Activated CD8-positive, alpha-beta memory T cell treated with anti-CD3 and anti-CD28 coated beads, Interleukin-2, amount 50 U/mL, for 24 hours (primary cell): ENCODE data around the gene SPIN1.

Experiments used
- DNase-seq: peaks from one replicate; pipeline ENCODE4 v3.0.0-alpha.2; 2020; ENCODE audit errors: extremely low read depth

Gene SPIN1

GRCh38 chr9:88388886-88389605, 802 bp downstream of the SPIN1 start:
- DNase-seq, result no peak

DNA sequence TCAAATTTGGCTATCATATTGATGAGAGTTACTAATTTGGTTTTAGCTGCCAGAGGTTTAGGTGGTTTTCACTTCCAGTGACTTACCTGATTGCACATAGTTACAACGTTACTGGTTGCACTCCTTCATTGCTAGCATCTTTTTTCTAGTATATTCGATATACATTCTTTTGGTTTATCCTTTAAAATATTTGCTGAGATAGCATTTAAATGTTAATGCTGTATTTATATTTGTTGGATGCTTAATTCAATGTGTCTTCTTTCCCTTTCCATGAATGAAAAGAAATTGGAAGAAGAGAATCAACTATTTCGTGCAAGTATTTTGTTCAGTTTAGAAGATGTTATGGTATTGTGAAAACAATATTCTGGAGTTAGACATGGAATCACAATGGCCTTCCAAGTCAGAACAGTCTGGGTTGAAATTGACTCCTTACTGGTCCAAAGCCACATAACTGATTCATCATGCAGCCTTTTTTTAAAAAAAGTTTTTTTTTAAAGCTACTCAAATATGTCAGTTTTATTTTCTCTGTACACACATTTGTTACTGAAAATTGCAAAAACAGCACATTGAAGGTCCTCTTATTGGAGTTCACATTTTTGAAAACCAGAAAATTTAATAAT, 2.2 kb downstream of the SPIN1 start:
- no peak for DNase-seq

DNA sequence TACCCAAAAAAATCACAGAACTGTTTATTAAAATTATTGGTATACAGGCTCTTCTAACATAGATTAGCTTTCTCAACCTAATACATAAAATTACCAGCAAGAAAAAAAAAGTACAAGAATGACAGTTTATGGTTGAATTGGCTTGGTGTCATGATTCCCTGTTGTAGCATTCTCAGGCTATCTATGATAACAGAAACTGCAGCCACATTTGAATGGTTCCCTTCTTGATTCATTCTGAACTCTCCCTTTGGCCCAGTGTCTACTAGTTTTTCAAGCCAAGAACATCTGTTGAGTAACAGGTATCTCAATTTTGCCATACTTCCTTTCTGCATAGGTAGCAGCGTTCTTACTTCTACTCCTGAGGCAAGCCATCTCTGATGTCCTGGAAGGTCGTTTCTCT, 3.0 kb downstream of the SPIN1 start:
- DNase-seq, result no peak

GRCh38 chr9:88391921-88392320, 3.7 kb downstream of the SPIN1 start:
- DNase-seq, result no peak

DNA sequence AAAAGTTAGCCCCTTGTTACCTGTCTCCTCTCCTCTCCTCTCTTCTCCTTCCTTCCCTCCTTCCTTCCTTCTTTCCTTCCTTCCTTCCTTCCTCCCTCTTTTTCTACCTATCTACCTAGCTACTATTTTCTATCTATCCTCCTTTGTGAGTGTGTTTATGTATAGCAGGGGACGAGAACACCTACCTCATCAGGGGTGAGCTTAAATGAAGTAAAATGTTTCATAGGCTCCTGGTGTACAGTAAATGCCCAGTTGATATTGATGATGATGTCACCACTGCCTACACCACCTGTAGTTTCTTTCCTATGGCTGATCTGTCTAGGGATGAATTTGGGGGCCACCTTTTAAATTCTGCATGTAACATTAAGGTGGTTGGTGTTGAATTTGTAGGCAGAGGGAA, 4.3 kb downstream of the SPIN1 start:
- DNase-seq, result no peak

DNA sequence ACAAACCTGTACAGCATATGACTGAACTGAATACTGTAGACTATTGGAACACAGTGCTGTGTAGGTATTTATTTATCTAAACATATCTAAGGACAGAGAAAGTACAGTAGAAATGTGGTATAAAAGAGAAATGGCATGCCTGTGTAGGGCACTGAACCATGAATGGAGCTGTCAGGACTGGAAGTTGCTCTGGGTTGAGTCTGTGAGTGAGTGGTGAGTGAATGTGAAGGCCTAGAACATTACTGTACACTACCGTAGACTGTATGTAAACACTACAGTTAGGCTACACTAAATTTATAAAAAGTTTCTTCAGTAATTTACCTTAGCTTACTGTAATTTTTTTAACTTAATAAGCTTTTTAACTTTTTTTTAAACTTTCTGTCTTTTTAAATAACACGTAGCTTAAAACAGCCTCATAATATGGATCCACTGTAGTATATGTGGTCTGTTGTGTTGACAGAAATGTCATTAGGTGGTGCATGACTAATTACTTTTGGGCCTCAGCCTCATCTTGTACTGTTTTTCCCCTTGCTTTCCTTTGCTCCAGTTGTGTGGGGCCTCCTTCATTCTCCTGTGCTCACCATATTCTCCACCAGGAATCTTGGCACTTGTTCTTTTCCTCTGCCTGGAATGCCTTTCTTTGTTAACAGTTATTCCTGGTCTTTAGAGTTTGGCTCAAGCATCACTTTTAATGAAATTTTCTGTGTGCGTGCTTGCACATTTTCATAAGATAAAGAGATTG, 8.8 kb downstream of the SPIN1 start:
- DNase-seq, result no peak

GRCh38 chr9:88398016-88398415, 9.8 kb downstream of the SPIN1 start:
- DNase-seq, result no peak

DNA sequence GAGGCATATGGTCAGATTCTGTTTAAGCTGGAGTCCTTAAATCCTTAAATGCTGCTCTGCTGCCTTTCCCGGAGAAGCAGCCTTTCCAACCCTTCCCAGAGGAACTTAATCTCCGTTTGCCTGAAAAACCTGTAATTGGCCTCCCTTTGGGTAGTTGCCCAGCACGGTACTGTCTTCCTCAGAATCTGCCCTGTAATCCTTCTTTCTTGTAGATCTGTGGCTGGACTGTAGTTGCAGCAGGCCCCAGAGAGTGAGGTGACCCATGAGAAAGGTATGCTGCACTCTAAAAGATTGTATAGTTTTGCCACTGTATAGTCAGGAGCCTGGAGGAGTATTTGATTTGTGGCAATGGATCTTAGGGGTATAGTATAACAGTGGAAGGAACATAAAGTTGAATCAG, 11.7 kb downstream of the SPIN1 start:
- no peak for DNase-seq

GRCh38 chr9:88403340-88403739, 15.1 kb downstream of the SPIN1 start:
- no peak for DNase-seq

DNA sequence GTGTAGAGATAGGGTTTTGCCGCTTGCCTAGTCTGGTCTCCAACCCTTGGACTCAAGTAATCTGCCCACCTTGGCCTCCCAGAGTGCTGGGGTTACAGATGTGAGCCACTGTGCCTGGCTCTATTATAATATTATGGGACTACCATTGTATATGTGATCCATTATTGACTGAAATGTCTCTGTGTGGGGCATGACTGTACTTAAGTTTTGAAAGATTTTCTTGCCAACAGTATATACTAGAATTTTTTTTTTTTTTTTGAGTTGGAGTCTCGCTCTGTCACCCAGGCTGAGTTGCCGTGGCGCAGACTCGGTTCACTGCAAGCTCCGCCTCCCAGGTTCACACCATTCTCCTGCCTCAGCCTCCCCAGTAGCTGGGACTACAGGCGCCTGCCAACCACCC, 17.8 kb downstream of the SPIN1 start:
- DNase-seq, result no peak

- DNase-seq, result no peak
These were observed 23.2 kb downstream of the SPIN1 start for GRCh38 chr9:88411471-88411870.

DNA sequence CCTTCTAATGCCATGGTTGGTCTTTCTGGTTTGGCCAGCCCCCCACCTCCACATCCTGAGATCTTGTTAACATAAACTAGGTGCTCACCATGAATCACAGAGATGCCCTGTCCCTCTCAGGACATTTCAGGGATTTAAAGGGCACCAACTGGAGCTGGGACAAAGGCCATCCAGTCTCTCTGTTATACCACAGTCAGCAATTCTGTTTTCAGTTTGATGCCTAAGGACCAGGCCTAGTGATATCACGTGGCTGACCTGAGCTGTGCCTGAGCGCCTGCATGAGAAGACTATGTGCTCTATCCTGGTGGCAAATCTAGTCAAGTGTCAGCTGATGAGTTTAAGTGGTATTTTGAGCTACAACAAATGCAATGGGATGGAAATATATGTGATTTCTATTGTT, 26.1 kb downstream of the SPIN1 start:
- DNase-seq, result no peak

DNA sequence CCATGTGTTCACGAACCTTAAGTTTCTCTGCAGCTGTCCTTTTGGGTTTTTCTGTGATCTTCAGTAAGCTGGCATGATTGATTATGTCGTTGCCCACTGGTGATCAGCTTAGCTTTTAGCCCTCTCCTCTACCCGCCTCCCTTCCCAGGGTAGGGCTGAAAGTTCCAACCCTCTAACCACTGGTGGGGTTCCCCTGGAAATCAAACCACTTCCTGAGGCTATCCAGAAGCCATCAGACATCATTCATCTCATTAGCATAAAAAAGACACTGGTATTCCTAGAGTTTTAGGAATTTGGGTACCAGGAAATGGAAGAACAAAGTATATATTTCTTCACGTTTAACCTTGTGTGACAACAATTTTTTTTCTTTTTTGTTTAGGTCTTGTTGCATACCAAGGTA, 29.8 kb downstream of the SPIN1 start:
- no peak for DNase-seq

GRCh38 chr9:88418715-88419540, 30.7 kb downstream of the SPIN1 start:
- no peak for DNase-seq

DNA sequence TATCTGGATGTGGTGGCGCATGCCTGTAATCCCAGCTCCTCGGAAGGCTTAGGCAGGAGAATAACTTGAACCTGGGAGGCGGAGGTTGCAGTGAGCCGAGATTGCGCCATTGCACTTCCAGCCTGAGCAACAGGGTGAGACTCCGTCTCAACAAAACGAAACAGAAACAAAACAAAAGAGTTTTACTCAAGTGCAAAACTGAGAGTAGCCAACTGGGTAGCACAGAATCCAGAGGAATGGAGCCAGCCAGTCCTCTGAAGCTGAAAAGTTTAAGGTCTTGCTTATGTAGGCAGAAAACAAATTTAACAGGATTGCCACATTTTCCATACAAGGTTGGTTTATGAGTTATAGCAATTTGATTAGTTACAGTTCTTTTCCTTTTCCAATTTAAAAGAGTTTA, 32.0 kb downstream of the SPIN1 start:
- no peak for DNase-seq

DNA sequence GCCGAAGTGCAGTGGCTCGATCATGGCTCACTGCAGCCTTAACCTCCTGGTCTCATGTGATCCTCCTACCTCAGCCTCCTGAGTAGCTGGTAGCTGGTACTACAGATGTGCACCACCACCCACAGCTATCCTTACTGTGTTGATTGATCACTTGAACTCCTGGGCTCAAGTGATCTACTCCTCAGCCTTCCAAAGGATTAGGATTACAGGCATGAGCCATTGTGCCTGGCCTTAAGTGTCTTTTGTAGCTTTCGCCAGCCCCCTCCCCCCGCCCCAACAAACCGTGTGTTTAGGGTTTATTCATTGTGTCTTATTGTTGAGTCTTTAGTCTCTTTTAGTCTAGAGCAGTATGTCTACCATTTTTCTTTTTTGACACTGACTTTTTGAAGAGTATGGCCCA, 33.1 kb downstream of the SPIN1 start:
- no peak for DNase-seq

GRCh38 chr9:88425538-88425950, 37.3 kb downstream of the SPIN1 start:
- no peak for DNase-seq

DNA sequence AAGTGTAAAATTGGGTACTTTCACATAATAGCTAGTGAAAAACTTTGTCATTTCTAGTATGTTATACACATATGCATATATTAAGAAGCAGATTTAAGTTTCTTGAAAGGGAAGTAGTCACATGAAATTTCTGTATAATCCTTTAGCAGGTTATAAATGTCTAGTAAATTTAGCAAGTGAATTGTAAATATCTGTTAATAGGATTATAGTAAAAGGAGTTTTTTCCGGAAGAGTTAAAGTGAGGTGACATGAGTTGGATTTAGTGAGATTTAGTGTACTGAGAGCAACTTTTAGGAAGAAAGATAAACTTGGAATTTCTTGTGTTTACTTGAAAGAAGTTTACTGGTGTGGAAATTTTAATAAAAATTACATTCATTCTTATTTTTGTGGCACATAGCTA, 38.4 kb downstream of the SPIN1 start:
- no peak for DNase-seq

GRCh38 chr9:88429595-88430430, 41.6 kb downstream of the SPIN1 start:
- DNase-seq, result no peak

GRCh38 chr9:88433583-88434255, 45.5 kb downstream of the SPIN1 start:
- no peak for DNase-seq

DNA sequence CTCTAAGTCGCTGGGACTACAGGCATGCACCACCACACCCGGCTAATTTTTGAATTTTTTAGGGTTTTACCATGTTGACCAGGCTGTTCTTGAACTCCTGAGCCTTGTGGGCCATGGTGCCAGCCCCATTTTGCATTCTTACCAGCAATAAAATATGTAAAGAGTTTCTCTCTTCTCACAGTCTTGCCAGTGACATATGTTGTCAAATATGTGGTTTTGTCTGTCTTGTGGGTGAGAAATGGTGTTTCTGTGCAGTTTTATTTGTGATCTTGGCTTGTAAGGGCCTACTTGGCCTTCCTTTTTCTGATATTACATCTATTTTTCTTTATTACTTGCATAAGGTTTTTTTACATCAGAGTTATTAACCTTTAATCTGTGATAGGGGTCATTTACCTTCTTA, 47.1 kb downstream of the SPIN1 start:
- DNase-seq, result no peak
